ENCODE data around the gene CDK5RAP3.

GRCh38 chr17:48027322-48027981 is 56.5 kb downstream of the CDK5RAP3 start:
- TF ChIP-seq ZNF274 (IDR thresholded peaks at IDR 0.05; ENCODE audit: low read depth, low read length) (no peak), SUZ12 (IDR thresholded peaks at IDR 0.05; ENCODE audit: extremely low read depth, insufficient read depth, insufficient read length) (no peak)

All from NT2/D1 (cell line).